Activated gamma-delta T cell treated with anti-CD3 and anti-CD28 coated beads, Interleukin-2, amount 50 U/mL, for 16 hours (primary cell): Measurements from ENCODE around the gene KIFC3.
"Not testable (repeated sequence)": the region's sequence is repeated elsewhere in the genome, so short reads cannot be mapped to it uniquely, and the experiment has no call there.

Source experiments
- DNase-seq: peaks from one replicate; pipeline ENCODE4 v3.0.0-alpha.2; 2020; ENCODE audit warnings: low read depth

Gene KIFC3

GRCh38 chr16:57786632-57787518, 15.4 kb downstream of the KIFC3 start:
- DNase-seq, result no peak

GRCh38 chr16:57785924-57786323, 16.4 kb downstream of the KIFC3 start:
- no peak for DNase-seq

GRCh38 chr16:57785385-57785784, 16.9 kb downstream of the KIFC3 start:
- DNase-seq, result no peak

- DNase-seq, result no peak
These were observed 18.0 kb downstream of the KIFC3 start for GRCh38 chr16:57784334-57784733.

- DNase-seq, result no peak
These were observed 18.4 kb downstream of the KIFC3 start for GRCh38 chr16:57783883-57784282.

GRCh38 chr16:57783116-57783515, 19.2 kb downstream of the KIFC3 start:
- no peak for DNase-seq

- DNase-seq, result not testable (repeated sequence)
These were observed 19.7 kb downstream of the KIFC3 start for GRCh38 chr16:57782607-57783055.

GRCh38 chr16:57781741-57782606, 20.3 kb downstream of the KIFC3 start:
- no peak for DNase-seq

GRCh38 chr16:57781349-57781740, 20.9 kb downstream of the KIFC3 start:
- no peak for DNase-seq

GRCh38 chr16:57779836-57780235, 22.5 kb downstream of the KIFC3 start:
- DNase-seq, result not testable (repeated sequence)

GRCh38 chr16:57778658-57779057, 23.6 kb downstream of the KIFC3 start:
- DNase-seq, result no peak

GRCh38 chr16:57775661-57776469, 26.4 kb downstream of the KIFC3 start:
- no peak for DNase-seq

- no peak for DNase-seq
These were observed 27.5 kb downstream of the KIFC3 start for GRCh38 chr16:57774705-57775285.

GRCh38 chr16:57773655-57774295, 28.5 kb downstream of the KIFC3 start:
- DNase-seq, result no peak

GRCh38 chr16:57773019-57773418, 29.3 kb downstream of the KIFC3 start:
- no peak for DNase-seq

- DNase-seq, result no peak
These were observed 31.0 kb downstream of the KIFC3 start for GRCh38 chr16:57771141-57771785.

- no peak for DNase-seq
These were observed 31.9 kb downstream of the KIFC3 start for GRCh38 chr16:57770361-57770760.

GRCh38 chr16:57769541-57770145, 32.6 kb downstream of the KIFC3 start:
- no peak for DNase-seq

GRCh38 chr16:57766714-57767348, 35.5 kb downstream of the KIFC3 start:
- no peak for DNase-seq
